HFFc6 (cell line): ENCODE data around the gene FAM131A. TPM values are rescaled to one million over a fixed set of nuclear protein-coding genes. Genes with fewer than 3 reads are reported as not detected.

ENCODE experiments used
- DNase-seq: peaks from one replicate; pipeline ENCODE4 v3.0.0-alpha.2; 2018
- H3K27ac Mint-ChIP-seq: 2 replicates; pipeline ENCODE4 v1.8.0; 2020; ENCODE audit warnings: mild to moderate bottlenecking, mixed read lengths
- H3K27me3 Mint-ChIP-seq: 2 replicates; pipeline ENCODE4 v1.8.0; 2021; ENCODE audit warnings: mild to moderate bottlenecking, moderate library complexity, mixed read lengths; ENCODE audit not compliant: insufficient read depth
- H3K36me3 Mint-ChIP-seq: 2 replicates; pipeline ENCODE4 v1.8.0; 2021; ENCODE audit warnings: low read depth, mixed read lengths
- H3K4me1 Mint-ChIP-seq: 2 replicates; pipeline ENCODE4 v1.8.0; 2020; ENCODE audit warnings: low read depth, mixed read lengths
- H3K4me3 Mint-ChIP-seq: 2 replicates; pipeline ENCODE4 v1.8.0; 2020; ENCODE audit warnings: mild to moderate bottlenecking, moderate library complexity, mixed read lengths
- H3K9me3 Mint-ChIP-seq: 2 replicates; pipeline ENCODE4 v1.8.0; 2020; ENCODE audit warnings: mild to moderate bottlenecking, mixed read lengths
- total RNA-seq, 6 experiments: library from RNA; stranded (reverse); fragmentation: NEBNext Ultra II Directional; extraction: Animal tissue kit (Norgen Biotek cat#: 25700); gene quantifications; 2 replicates in 1 of 6; 3 replicates in 5 of 6; pipeline ENCODE4 v1.2.3, GENCODE V29; 2021
- TF ChIP-seq, protein P1 (sequence below): fragments of 200-600 bp; sonication (generic); IDR thresholded peaks from 2 replicates; pipeline ENCODE4 v1.5.0; 2021; ENCODE audit warnings: antibody characterized with exemption, mild to moderate bottlenecking

FAM131A gene
- total RNA-seq, 6 experiments from 2014 or later, result 11.2 to 13.6 (median 11.9) TPM

DNA sequence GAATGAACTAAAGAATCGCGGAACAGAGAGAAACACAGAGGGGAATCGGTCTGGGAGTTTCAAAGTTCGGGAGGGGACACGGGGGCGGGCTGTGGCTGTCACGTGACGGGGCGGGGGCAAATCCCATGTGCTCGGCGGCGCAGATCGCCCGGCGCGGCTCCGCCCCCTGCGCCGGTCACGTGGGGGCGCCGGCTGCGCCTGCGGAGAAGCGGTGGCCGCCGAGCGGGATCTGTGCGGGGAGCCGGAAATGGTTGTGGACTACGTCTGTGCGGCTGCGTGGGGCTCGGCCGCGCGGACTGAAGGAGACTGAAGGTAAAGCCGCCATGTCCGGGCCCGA lies 23.1 kb upstream of the FAM131A start, which contains the start of gene EIF4G1:
TSS of gene EIF4G1 (plus strand) at position 244 of the 337 bp plus-strand sequence. CDS start 1,191 bp downstream, outside the sequence.
- no peaks in the 10 kb centered on the region for H3K9me3 Mint-ChIP-seq
- TF ChIP-seq, protein P1, sequence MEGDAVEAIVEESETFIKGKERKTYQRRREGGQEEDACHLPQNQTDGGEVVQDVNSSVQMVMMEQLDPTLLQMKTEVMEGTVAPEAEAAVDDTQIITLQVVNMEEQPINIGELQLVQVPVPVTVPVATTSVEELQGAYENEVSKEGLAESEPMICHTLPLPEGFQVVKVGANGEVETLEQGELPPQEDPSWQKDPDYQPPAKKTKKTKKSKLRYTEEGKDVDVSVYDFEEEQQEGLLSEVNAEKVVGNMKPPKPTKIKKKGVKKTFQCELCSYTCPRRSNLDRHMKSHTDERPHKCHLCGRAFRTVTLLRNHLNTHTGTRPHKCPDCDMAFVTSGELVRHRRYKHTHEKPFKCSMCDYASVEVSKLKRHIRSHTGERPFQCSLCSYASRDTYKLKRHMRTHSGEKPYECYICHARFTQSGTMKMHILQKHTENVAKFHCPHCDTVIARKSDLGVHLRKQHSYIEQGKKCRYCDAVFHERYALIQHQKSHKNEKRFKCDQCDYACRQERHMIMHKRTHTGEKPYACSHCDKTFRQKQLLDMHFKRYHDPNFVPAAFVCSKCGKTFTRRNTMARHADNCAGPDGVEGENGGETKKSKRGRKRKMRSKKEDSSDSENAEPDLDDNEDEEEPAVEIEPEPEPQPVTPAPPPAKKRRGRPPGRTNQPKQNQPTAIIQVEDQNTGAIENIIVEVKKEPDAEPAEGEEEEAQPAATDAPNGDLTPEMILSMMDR, result no peak

GRCh38 chr3:184314700-184315542 lies 22.5 kb upstream of the FAM131A start:
- H3K4me1 Mint-ChIP-seq, result peaks cover 39% of the 10 kb centered on the region
- peak overlapping the region; percentile 87 for H3K27ac Mint-ChIP-seq
- peaks cover 3% of the 10 kb centered on the region for H3K27me3 Mint-ChIP-seq
- H3K9me3 Mint-ChIP-seq, result no peaks in the 10 kb centered on the region
- peak overlapping the region; percentile 89 for H3K4me3 Mint-ChIP-seq
- H3K36me3 Mint-ChIP-seq, result peaks cover 33% of the 10 kb centered on the region
- peak; percentile 60 for DNase-seq
- TF ChIP-seq, protein P1, result no peak

More for the DNA sequence above, 23.1 kb upstream of the FAM131A start, which contains the start of gene EIF4G1:
- peaks cover 36% of the 10 kb centered on the region for H3K36me3 Mint-ChIP-seq
- H3K27ac Mint-ChIP-seq, result peak within 1 kb of the TSS; percentile 87
- H3K27me3 Mint-ChIP-seq, result peaks cover 3% of the 10 kb centered on the region
- peak; percentile 93 for DNase-seq
- peak within 1 kb of the TSS; percentile 89 for H3K4me3 Mint-ChIP-seq
- H3K4me1 Mint-ChIP-seq, result peaks cover 33% of the 10 kb centered on the region

GRCh38 chr3:184315543-184315867 lies 21.9 kb upstream of the FAM131A start:
- H3K36me3 Mint-ChIP-seq, result peaks cover 30% of the 10 kb centered on the region
- peak overlapping the region; percentile 87 for H3K27ac Mint-ChIP-seq
- TF ChIP-seq, protein P1, result no peak
- peaks cover 45% of the 10 kb centered on the region for H3K4me1 Mint-ChIP-seq
- DNase-seq, result no peak
- peak overlapping the region; percentile 89 for H3K4me3 Mint-ChIP-seq
- H3K27me3 Mint-ChIP-seq, result peaks cover 3% of the 10 kb centered on the region
- no peaks in the 10 kb centered on the region for H3K9me3 Mint-ChIP-seq

GRCh38 chr3:184315871-184316661 lies 21.3 kb upstream of the FAM131A start:
- Mint-ChIP-seq H3K9me3 (no peaks in the 10 kb centered on the region), H3K4me3 (peak overlapping the region; percentile 89), H3K36me3 (peaks cover 34% of the 10 kb centered on the region), H3K27me3 (peaks cover 3% of the 10 kb centered on the region), H3K27ac (peak overlapping the region; percentile 87), H3K4me1 (peaks cover 50% of the 10 kb centered on the region)
- DNase-seq, result peak; percentile 17
- TF ChIP-seq, protein P1, result no peak

GRCh38 chr3:184316792-184317191 lies 20.6 kb upstream of the FAM131A start:
- TF ChIP-seq, protein P1, result no peak
- H3K4me1 Mint-ChIP-seq, result peaks cover 56% of the 10 kb centered on the region
- peaks cover 40% of the 10 kb centered on the region for H3K36me3 Mint-ChIP-seq
- peak overlapping the region; percentile 87; the same call in 1 of the 2 replicates for H3K27ac Mint-ChIP-seq
- H3K4me3 Mint-ChIP-seq, result peak overlapping the region; percentile 89
- peaks cover 5% of the 10 kb centered on the region for H3K27me3 Mint-ChIP-seq
- H3K9me3 Mint-ChIP-seq, result no peaks in the 10 kb centered on the region
- no peak for DNase-seq
